Measurements from ENCODE around the gene RBP3. TPM values are rescaled to one million over a fixed set of nuclear protein-coding genes. Genes with fewer than 3 reads are reported as not detected.

The RBP3 gene
- total and polyA plus RNA-seq, 2 donors (not counting 1 experiment from before 2014, with no cell fraction given) = not detected

- TF ChIP-seq EZH2 (IDR thresholded peaks at IDR 0.05; ENCODE audit: low read length, missing control alignments) = no peak
- TF ChIP-seq CTCF (conservative IDR thresholded peaks at IDR 0.05 in 1 of 2, IDR thresholded peaks at IDR 0.05 in 1 of 2; ENCODE audit: low read depth in 1 of 2, low read length in 2 of 2) = no peak
- Histone ChIP-seq H3K4me2 (ENCODE audit: extremely low read depth, insufficient read depth, low read length) (no peak overlapping the region), H3K9me3 (ENCODE audit: control insufficient read depth, insufficient read depth, low read depth, low read length) (no peaks in the 10 kb centered on the region), H3K27me3 (ENCODE audit: control insufficient read depth, insufficient read depth, low read length) (peaks cover 3% of the 10 kb centered on the region), H3K9ac (ENCODE audit: insufficient read depth, low read length) (no peak overlapping the region), H2AFZ (ENCODE audit: low read length) (no peak overlapping the region), H4K20me1 (ENCODE audit: control insufficient read depth, extremely low read depth, insufficient read depth, low read length) (no peaks in the 10 kb centered on the region), H3K79me2 (ENCODE audit: control insufficient read depth, insufficient read depth, low read length) (no peaks in the 10 kb centered on the region), H3K36me3 (ENCODE audit: control insufficient read depth, insufficient read depth, low read length) (no peaks in the 10 kb centered on the region), H3K4me1 (ENCODE audit: control insufficient read depth, extremely low read depth, insufficient read depth, low read length) (no peaks in the 10 kb centered on the region), H3K27ac (ENCODE audit: insufficient read depth, low read length) (no peak overlapping the region), H3K4me3 (replicated peaks in 1 of 4; ENCODE audit: control extremely low read depth in 1 of 4, insufficient read depth in 1 of 4, low read depth in 3 of 4, low read length in 4 of 4) (no peak overlapping the region)
- no peak for DNase-seq (ENCODE audit: low read depth in 2 of 2)
Observed at GRCh38 chr10:47335906-47336305, 12.3 kb upstream of the RBP3 start.

DNA sequence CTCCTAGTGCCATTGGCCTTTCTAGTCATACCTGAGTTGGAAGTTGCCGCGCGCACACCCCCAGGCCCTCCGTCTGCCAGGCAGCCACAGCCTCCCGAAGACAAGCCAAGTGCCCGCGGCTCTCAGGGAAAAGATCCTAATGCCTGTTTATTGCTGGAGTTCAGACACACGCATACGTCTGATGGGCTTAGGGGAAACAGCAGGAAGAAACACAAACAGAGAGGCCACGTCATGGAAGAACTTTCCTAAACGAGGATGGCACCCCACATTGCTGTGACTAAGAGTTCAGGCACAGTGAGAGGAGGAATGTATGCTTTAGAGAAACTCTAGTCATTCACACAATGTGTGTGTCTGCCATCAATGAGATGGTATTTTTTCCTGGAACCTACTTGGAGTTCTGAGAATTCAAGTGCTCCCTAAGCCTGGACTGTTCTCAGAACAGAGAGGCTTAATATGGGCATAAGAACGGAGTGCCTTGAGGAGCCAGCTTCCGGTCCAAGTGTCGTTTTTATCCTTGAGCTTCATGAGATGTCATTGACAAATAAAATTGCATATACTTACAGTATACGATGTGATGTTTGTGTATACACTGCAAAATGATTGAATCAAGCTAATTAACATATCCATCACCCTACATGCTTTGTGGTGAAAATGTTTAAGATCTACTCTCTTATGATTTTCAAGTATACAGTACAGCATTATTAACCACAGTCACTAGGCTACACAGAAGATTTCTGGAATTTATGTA lies 11.6 kb upstream of the RBP3 start:
- no peaks in the 10 kb centered on the region for H3K9me3 ChIP-seq (ENCODE audit: control insufficient read depth, insufficient read depth, low read depth, low read length)
- no peaks in the 10 kb centered on the region for H3K79me2 ChIP-seq (ENCODE audit: control insufficient read depth, insufficient read depth, low read length)
- no peaks in the 10 kb centered on the region for H4K20me1 ChIP-seq (ENCODE audit: control insufficient read depth, extremely low read depth, insufficient read depth, low read length)
- H3K9ac ChIP-seq (ENCODE audit: insufficient read depth, low read length) = no peak overlapping the region
- no peak overlapping the region for H3K4me2 ChIP-seq (ENCODE audit: extremely low read depth, insufficient read depth, low read length)
- H3K4me3 ChIP-seq (replicated peaks in 1 of 4; ENCODE audit: control extremely low read depth in 1 of 4, insufficient read depth in 1 of 4, low read depth in 3 of 4, low read length in 4 of 4) = no peak overlapping the region
- DNase-seq (ENCODE audit: low read depth in 2 of 2) = peak; percentile 8 to 19
- no peak for TF ChIP-seq EZH2 (IDR thresholded peaks at IDR 0.05; ENCODE audit: low read length, missing control alignments)
- no peak for TF ChIP-seq CTCF (conservative IDR thresholded peaks at IDR 0.05 in 1 of 2, IDR thresholded peaks at IDR 0.05 in 1 of 2; ENCODE audit: low read depth in 1 of 2, low read length in 2 of 2)
- no peaks in the 10 kb centered on the region for H3K4me1 ChIP-seq (ENCODE audit: control insufficient read depth, extremely low read depth, insufficient read depth, low read length)
- H3K27ac ChIP-seq (ENCODE audit: insufficient read depth, low read length) = no peak overlapping the region
- no peak overlapping the region for H2AFZ ChIP-seq (ENCODE audit: low read length)
- H3K27me3 ChIP-seq (ENCODE audit: control insufficient read depth, insufficient read depth, low read length) = peaks cover 3% of the 10 kb centered on the region
- no peaks in the 10 kb centered on the region for H3K36me3 ChIP-seq (ENCODE audit: control insufficient read depth, insufficient read depth, low read length)

DNA sequence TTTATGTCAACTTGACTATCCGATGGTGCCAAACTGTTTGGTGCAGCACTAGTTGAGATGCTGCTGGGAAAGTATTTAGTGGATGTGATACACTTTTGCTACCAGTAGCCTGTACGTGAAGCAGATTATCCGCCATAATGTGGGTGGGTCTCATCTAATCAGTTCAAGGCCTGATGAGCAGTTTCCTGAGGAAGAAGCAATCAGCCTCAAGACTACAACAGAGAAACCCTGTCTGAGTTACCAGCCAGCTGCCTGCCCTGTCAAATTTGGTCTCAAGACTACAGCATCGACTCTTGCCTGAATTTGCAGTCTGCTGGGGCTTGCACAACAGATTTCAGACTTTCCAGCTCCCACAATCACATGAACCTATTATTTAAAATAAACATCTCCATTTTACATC lies 10.9 kb upstream of the RBP3 start:
- Histone ChIP-seq H3K79me2 (ENCODE audit: control insufficient read depth, insufficient read depth, low read length) (no peaks in the 10 kb centered on the region), H3K4me1 (ENCODE audit: control insufficient read depth, extremely low read depth, insufficient read depth, low read length) (no peaks in the 10 kb centered on the region), H3K27ac (ENCODE audit: insufficient read depth, low read length) (no peak overlapping the region), H3K9me3 (ENCODE audit: control insufficient read depth, insufficient read depth, low read depth, low read length) (no peaks in the 10 kb centered on the region), H4K20me1 (ENCODE audit: control insufficient read depth, extremely low read depth, insufficient read depth, low read length) (no peaks in the 10 kb centered on the region), H3K27me3 (ENCODE audit: control insufficient read depth, insufficient read depth, low read length) (peaks cover 3% of the 10 kb centered on the region), H3K4me3 (replicated peaks in 1 of 4; ENCODE audit: control extremely low read depth in 1 of 4, insufficient read depth in 1 of 4, low read depth in 3 of 4, low read length in 4 of 4) (no peak overlapping the region), H3K36me3 (ENCODE audit: control insufficient read depth, insufficient read depth, low read length) (no peaks in the 10 kb centered on the region), H2AFZ (ENCODE audit: low read length) (no peak overlapping the region), H3K9ac (ENCODE audit: insufficient read depth, low read length) (no peak overlapping the region), H3K4me2 (ENCODE audit: extremely low read depth, insufficient read depth, low read length) (no peak overlapping the region)
- peak in 1 of 2 donors; percentile 13 for DNase-seq (ENCODE audit: low read depth in 2 of 2)
- TF ChIP-seq EZH2 (IDR thresholded peaks at IDR 0.05; ENCODE audit: low read length, missing control alignments) = no peak
- no peak for TF ChIP-seq CTCF (conservative IDR thresholded peaks at IDR 0.05 in 1 of 2, IDR thresholded peaks at IDR 0.05 in 1 of 2; ENCODE audit: low read depth in 1 of 2, low read length in 2 of 2)

All from fibroblast of lung (primary cell).